IPS-18c (cell line): ENCODE results near the gene MAP1S.

Experiments used
- H3K4me3 ChIP-seq: 2 replicates; pipeline ENCODE4 v1.7.0; 2013; ENCODE audit warnings: low read depth, mild to moderate bottlenecking, low read length, moderate library complexity; ENCODE audit not compliant: insufficient read depth
- H3K9me3 ChIP-seq: one replicate; pipeline ENCODE4 v1.6.1; 2013; ENCODE audit warnings: mild to moderate bottlenecking, low read length, moderate library complexity; ENCODE audit not compliant: control insufficient read depth, insufficient read depth

The MAP1S gene

DNA sequence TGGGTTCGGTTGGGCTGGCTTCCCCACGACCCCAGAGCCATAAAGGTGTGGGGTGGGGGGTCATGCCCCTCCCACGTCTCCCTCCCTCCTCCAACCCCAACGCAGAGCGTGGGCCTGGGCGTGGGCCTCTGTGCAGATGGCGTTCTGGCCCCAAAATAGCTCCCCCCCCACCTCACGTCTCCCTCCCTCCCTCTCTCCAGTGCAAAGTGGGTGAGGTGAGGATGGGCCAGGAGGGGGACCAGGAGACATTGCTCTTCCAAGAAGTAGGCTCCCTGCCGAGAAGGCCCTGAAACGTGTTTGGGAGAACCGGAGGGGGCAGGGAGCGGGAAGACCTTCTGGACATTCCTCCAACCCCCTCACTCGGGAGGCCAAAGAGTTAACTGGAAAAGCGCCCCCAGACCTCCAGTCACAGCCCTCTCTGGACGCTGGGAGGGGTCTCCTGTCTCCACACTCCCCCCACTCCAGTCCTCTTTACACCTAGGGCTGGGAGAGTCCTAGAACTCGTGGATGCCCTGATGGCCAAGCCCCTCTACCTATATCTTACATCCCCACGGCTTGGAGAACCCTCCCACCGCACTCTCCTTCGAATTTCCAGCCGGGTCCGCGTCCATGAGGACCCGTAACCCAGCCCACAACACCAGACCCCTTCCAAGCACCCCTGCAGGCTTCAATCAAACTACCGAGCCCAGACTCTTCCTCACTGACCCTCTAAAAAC, 32.0 kb upstream of the MAP1S start:
- H3K9me3 ChIP-seq = no peaks in the 10 kb centered on the region
- H3K4me3 ChIP-seq = peak overlapping the region; percentile 69

DNA sequence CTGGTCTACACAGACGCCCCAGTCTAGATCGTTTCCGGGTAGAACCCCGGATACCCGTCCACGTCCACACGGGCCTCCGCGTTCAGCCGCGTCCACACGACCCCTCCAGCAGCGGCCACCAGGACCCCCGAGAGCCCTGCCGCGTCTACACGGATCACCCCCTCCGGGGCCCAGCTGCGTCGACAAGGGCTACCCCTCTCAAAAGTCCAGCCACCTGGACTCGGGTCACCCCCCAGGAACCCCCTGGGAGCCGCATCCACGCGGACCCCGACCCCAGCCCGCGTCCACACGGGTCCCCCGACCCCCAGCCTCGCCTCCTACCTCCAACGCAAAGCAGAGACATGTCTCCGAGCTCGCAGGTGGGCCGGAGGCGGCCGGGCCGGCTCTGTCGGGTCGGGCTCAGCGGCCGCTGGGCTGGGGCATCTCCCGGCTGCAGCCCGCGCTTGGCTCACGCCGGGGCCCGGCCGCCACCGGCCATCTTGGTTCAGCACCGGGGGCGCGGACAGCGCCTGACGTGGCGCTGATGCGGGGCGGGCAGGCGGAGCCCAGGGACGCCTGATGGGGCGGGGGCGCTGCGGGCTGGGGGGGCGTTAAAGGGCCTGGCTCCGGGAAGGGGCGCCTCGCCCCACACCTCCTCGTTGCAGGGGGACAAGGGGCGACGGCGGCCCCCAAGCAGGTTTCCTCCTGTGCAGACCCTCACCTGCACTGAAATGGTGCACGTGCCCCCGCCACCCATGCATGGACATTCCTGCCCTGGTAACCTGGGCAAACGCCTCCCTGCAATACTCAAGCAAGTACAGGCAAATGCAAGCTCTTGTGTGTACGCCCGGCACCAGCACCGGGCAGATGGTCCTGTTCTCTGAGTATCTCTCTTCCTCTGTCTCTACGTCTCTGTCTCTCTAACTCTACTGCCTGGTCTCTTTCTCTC, 31.2 kb upstream of the MAP1S start, which contains the start of gene UNC13A:
Gene UNC13A (minus strand): TSS at position 498 of the 928 bp plus-strand sequence. CDS start 155 bp downstream, at position 343.
- no peaks in the 10 kb centered on the region for H3K9me3 ChIP-seq
- H3K4me3 ChIP-seq = peak within 1 kb of the TSS; percentile 69

DNA sequence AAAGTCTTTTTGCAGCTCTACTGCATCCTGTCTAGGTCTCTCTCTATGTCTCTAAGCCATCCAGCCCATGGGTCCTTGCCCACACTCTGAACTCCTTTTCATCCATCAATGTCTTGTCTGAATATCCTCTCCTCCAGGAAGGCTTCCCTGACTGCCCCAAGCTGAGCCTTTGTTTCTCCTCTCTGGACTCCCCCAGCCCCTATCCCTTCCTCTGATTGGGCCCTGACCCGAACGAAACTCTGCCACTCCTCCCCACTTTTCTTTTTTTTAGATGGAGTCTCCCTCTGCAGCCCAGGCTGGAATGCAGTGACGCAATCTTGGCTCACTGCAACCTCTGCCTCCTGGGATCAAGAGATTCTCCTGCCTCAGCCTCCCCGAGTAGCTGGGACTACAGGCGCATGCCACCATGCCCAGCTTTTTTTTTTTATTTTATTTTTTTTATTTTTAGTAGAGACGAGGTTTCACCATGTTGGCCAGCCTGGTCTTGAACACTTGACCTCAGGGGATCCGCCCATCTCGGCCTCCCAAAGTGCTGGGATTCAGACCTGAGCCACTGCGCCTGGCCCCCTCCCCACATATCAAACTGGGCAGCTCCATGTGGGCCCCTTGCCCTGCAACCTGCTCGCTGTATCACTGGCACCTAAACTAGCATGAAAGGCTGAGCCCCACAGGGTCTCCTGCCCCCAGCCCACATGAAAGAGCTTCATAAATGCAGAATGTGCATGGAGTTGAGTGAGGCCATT, 30.3 kb upstream of the MAP1S start:
- peak overlapping the region; percentile 69 for H3K4me3 ChIP-seq
- no peaks in the 10 kb centered on the region for H3K9me3 ChIP-seq

DNA sequence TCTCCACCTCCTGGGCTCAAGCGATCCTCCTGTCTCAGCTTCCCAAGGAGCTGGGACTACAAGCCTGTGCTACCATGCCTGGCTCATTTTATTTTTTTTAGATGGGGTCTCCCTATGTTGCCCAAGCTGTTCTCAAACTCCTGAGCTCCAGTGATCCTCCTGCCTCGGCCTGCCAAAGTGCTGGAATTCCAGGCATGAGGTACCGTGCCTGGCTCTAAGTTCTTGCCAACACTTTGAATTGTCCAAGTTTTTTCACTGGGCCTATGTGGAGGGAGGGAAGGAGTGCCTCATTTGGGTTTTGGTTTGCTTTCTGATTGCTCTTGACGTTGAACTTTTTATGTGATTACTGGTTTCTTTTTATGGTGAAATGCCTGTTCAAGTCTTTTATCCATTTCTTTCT, 26.7 kb upstream of the MAP1S start:
- no peak overlapping the region for H3K4me3 ChIP-seq
- H3K9me3 ChIP-seq = no peaks in the 10 kb centered on the region

DNA sequence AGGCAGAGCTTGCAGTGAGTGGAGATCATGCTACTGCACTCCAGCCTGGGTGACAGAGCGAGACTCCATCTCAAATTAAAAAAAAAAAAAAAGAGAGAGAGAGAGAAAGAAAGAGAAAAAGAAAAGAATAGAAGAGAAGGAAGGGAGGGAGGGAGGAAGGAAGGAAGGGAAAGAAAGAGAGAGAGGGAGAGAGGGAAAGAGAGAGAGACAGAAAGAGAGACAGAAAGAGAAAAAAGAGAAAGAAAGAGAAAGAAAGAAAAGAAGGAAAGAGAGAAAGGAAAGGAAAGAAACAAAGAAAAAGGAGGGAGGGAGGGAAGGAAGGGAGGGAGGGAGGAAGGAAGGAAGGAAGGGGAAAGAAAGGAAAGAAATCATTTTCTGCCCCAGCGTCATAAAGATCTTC, 24.1 kb upstream of the MAP1S start:
- Histone ChIP-seq H3K4me3 (no peak overlapping the region), H3K9me3 (no peaks in the 10 kb centered on the region)

DNA sequence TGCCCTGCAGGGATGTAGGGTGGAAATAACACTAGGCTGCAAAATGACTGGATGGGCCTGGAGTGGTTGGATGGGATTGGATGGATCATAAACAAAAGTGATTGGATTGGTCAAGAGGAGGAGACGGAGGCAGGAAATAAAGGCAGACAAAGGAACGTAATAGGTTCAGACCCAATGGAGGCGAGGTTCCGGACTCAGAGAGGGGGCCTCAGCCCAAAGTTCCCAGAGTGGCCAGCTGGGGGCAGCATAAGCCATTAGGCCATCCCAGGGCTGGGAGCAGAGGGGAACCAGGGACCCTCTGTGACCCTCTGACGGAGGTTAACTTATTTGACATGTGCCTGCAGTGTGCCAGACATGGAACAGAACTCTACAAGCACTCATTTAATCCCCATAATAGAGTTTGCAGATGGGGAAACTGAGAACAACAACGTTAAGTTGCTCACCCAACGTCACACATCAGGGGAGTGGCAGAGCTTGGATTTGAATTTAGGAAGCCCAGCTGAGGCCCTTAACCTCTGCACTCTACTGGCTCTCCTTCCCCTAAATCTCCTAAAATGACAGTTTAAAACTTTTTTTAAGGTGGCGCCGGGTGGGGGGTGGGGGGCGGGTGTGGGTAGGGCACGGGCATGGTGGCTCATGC, 15.3 kb upstream of the MAP1S start:
- H3K4me3 ChIP-seq = no peak overlapping the region
- H3K9me3 ChIP-seq = no peaks in the 10 kb centered on the region

DNA sequence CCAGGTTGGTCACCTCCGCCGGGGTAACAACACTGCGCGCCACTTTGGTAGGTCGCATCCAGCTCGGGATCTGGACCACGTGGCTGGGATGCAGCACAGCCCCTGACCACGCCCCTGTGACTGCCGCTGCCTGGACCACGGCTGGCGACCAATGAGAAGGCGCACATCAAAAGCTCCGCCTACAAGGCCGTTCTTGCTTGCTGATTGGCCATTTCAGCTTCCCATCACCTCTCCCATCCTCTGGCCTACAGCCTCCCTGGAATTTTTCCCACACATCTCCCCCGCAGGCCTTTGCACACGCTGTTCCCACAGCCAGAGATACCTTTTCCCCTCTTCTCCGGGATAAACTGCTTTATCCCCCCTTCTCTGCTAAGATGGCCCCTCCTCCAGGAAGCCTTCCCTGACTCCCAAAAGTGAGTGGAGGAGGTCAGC, 12.5 kb upstream of the MAP1S start:
- H3K4me3 ChIP-seq = peak overlapping the region; percentile 40
- H3K9me3 ChIP-seq = no peaks in the 10 kb centered on the region

DNA sequence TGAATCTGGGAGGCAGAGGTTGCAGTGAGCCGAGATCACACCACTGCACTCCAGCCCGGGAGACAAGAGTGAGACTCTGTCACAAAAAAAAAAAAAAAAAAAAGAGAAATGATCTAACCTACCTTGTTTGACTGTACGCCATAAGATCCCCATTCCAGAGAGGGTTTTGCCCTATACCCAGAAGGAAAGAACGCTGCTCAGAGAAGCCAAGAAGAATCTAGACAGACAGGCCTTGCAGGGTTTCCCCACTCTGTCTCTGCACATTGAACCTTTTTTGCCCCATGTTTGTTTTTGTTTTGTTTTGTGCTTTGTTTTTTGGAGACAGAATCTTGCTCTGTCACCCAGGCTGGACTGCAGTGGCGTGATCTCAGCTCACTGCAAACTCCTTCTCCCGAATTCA, 7.4 kb upstream of the MAP1S start:
- no peak overlapping the region for H3K4me3 ChIP-seq
- no peaks in the 10 kb centered on the region for H3K9me3 ChIP-seq

DNA sequence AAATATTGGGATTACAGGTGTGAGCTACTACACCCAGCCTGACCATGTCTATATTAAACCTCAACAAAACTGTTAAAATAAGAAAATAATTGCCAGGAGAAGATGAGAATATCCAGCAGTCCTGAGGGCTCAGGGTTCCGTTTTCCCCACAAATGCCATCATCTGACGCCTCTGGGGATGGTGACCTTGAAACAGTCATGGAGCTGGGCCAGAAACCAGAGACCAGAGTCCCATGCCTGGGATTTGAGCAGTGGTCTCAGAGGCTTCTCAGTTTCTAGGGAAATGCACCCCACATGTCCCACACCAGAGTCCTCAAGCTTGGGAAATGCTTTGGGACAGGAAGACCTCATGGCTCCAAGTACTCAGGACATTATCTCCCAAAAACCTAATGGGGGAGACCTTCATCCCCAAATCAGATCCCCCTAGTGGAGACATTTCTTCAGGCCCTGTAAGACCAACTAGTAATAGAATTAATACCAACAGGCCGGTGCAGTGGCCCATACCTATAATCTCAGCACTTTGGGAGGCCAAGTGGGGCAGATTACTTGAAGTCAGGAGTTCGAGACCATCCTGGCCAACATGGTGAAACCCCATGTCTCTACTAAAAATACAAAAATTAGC, 2.9 kb upstream of the MAP1S start:
- Histone ChIP-seq H3K9me3 (no peaks in the 10 kb centered on the region), H3K4me3 (no peak overlapping the region)

DNA sequence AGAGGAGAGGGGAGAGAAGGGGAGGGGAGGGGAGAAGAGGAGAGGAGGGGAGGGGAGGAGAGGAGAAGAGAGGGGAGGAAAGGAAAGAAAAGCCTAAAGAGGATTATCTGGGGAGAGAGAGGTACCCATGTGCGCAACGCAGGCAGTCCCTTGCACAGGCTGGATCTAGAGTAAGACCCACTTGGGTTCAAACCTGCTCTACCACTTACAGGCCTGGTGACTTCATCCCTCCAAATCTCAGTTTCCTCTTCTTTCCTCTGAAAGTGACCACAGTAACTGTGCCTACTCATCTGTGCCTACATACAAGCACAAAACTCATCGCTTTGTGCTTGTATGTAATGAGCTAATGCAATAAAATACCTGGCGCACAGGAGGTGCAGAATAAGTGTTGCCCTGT, 732 bp upstream of the MAP1S start:
- no peaks in the 10 kb centered on the region for H3K9me3 ChIP-seq
- peak overlapping the region; percentile 76 for H3K4me3 ChIP-seq

DNA sequence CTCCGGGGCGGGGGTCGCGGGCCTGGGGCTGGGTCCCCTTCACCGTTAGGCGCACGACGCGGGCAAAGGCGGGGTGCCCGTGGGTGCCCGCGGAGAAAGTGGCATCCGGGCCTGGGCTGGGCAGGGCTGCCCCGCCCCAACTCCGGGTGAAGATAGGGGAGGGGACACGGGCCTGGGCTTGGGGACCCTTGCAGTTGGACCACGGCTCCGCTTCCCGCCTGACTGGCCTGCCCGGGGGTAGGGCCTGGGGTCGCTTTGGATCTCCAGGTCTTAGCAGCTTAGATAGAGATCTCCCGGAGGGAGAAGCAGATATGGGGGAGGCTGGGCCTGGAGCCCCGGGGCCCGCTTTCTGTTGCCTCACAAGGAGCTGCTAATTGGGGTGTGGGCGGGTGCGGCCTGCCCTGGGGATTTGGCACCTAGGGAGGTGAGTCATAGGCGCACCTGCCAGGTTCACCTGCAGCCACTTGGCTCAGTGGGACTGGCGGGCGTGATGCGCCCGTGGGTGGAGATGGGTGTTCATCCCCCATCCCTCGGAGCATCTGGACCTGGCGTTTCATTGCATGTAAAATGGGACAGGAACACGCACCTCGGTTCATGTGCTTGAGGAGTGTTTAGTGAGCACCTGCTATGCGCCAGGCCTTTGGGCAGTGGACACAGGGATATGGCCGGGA, 585 bp downstream of the MAP1S start:
- Histone ChIP-seq H3K9me3 (no peaks in the 10 kb centered on the region), H3K4me3 (peak overlapping the region; percentile 76)

DNA sequence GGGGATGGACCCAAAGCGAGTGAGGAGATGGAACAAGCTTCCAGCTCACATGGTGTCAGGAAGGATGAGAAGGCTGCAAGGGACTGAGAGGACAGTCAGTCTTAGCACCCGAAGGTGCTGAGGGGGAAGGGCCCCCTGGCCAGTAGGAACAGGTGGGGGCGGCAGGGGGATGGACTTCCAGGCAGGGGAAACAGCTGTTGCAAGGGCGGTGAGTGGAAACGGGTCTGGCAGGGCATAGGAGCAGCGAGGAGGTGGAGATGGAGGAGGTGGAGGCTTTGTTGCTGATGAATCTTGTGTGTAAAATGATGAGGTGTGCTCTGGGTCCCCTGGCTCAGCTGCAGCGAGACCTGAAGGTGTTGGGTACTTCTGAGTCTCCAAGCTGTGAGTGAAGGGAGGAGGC, 1.2 kb downstream of the MAP1S start:
- Histone ChIP-seq H3K9me3 (no peaks in the 10 kb centered on the region), H3K4me3 (peak overlapping the region; percentile 76)

DNA sequence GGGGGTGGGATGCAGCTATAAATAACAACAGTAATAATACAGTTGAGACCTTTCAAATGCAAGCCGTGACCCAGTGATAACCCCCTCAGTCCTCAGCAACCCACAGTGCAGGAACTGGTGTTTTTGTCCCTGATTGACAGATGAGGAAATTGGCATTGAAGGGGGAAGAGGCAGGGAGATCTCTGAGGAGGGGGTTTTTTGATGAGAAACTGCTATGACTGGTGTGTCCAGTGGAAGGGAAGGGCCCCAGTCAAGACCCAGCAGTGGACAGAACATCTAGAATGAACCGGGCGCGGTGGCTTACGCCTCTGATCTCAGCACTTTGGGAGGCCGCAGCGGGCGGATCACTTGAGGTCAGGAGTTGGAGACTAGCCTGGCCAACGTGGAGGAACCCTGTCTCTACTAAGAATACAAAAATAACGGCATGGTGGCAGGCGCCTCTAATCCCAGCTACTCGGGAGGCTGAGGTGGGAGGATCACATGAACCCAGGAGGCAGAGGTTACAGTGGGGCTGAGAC, 1.9 kb downstream of the MAP1S start:
- Histone ChIP-seq H3K4me3 (no peak overlapping the region), H3K9me3 (no peaks in the 10 kb centered on the region)

DNA sequence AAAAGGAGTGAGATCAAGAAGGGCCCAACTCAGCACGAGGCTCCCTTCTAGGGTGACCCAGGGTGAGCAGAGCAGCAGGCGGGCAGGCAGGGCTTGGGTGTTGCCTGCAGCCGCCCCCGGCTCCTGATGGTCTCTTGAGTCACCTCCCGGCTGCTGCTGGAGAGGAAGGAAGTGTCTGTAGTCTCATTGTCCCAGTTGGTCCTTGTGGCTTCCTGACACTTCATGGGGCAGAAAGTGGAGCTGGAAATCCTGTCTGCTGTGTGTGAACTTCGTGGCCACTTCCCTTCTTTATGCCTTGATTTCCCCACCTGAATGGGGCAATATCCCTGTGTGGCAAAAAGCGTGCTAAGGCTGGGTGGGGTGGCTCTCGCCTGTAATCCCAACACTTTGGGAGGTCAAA, 2.5 kb downstream of the MAP1S start:
- no peak overlapping the region for H3K4me3 ChIP-seq
- no peaks in the 10 kb centered on the region for H3K9me3 ChIP-seq

DNA sequence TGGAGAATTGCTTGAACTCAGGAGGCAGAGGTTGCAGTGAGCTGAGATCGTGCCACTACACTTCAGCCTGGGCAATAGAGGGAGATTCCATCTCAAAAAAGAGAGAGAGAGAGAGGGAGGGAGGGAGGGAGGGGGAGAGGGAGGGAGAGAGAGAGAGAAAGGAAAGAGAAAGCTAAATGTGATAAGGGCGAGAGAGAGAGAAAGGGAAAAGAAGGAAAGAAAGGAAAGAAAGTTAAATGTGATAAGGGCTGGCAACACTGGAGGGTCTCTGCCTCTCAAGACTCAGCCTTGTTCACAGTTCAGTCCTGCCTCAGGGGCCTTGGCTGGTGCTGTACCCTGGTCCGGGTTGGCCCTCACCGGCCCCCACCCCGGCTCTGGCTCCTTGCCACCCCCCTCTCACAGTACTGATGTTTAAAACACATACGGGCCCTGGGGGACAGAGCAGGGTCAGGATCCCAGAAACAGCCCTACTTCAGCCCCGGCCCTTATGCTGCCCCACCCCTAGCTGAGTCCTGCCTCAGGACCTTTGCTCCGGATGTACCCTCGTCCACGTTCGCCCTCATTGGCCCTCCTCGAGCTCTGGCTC, 3.5 kb downstream of the MAP1S start:
- Histone ChIP-seq H3K9me3 (no peaks in the 10 kb centered on the region), H3K4me3 (no peak overlapping the region)

DNA sequence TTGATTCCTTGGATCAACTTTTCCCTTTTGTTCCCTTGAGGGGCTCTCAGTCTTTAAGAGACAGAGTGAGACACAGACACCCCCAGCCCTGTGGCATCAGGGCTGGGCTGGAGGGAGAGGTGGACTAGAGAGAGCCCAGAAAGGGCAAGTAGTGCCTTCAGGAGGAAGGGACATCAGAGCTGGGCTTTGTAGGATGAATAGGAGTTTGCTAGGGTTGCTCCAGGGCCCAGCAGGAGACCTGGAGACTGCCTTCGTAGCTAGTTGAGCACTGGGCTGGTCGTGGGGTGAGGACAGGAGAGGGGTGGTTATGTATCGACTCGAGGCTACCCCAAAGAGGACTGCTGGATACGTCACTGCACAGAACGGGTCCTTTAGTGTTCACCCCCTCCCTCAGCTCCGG, 5.4 kb downstream of the MAP1S start:
- Histone ChIP-seq H3K4me3 (no peak overlapping the region), H3K9me3 (no peaks in the 10 kb centered on the region)
